GM23248 (cell line): ENCODE data around the gene CDC14A.

Experiments used
- EZH2 ChIP-seq: fragments of 200-600 bp; sonication (generic); IDR thresholded peaks from 2 replicates; pipeline ENCODE4 v1.6.1; 2018; ENCODE audit warnings: antibody characterized with exemption, mild to moderate bottlenecking; ENCODE audit not compliant: insufficient read depth, poor library complexity, severe bottlenecking
- EZH2phosphoT487 ChIP-seq: fragments of 200-600 bp; sonication (generic); IDR thresholded peaks from 2 replicates; pipeline ENCODE4 v1.6.1; 2018; ENCODE audit warnings: antibody characterized with exemption, moderate library complexity, mild to moderate bottlenecking, low read depth; ENCODE audit not compliant: insufficient read depth

DNA sequence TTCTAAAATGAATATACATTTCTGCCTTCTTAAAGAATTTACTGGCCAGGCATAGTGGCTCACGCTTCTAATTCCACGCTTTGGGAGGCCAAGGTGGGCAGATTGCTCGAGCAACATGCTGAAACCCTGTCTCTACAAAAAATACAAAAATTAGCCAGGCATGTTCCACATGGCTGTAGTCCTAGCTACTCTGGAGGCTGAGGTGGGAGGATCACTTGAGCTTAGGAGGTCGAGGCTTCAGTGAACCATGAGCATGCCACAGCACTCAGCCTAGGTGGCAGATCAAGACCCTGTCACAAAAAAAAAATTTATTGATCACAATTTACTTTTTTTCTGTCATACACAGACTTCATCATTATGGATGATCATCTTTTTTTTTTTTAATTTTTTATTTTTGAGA lies 11.5 kb downstream of the CDC14A start:
- TF ChIP-seq EZH2 (no peak), EZH2phosphoT487 (no peak)
